GM18861 (cell line): ENCODE measurements around the gene RCSD1.
"Not testable (repeated sequence)": the region's sequence is repeated elsewhere in the genome, so short reads cannot be mapped to it uniquely, and the experiment has no call there.

Source experiments
- ATAC-seq: cut with Tn5 transposase; IDR thresholded peaks from one replicate; pipeline ENCODE4 v1.9.1; 2021; ENCODE audit not compliant: unreplicated experiment

Gene RCSD1

DNA sequence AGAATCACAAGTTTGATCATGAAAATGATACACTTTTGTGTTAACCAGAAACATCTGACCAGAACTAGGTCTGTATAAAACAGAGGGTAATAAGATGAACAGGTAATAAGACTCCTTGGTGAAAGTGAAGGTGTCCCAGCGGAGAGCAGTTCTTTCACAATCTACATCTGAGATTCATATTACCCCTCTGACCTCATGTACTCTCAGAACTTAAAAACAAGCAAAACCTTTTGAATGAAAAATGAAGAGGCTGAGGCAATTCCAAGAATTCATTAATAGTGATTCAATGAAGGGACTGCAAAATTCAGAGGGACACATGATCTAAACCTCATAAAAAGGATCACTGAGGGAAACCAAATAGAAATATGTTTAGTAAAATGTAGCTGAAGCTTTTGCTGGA lies 80.8 kb downstream of the RCSD1 start:
- ATAC-seq, result no peak

GRCh38 chr1:167711797-167712196 lies 81.8 kb downstream of the RCSD1 start:
- no peak for ATAC-seq

DNA sequence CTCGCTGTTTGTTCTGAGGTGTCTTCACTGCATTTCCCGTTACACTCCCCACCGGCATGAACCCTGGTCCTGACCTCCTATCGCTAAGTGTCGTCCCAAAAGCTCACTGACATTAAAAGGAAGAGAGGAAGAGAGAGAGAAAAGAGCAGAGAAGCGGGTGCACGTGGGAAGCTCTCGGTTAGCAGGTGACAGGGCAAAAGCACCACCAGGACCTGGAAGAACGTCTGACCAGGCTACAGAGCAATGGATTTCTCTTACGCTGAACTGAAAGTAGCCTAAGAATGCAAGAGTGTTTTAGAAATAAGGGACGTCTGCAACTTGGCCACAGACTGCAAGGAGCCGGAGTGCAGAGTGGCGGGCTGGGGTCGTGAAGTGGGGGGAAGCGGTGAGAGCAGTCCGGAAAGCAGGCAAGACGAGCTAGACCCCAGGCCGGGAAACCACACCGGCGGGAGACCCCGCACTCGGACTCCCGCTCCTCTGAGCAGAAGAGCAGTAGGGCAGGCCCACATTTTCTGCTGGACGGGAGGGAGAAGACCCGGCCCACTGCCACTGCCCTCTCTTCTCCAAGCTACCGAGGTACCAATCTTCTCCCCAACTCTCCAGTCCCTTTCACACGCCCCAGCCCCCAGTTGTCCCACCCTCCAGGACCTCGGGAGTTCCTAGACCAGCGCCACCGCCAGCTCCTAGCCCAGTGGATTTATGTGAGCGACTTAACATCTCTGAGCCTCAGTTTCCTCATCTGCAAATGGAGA lies 83.5 kb downstream of the RCSD1 start:
- no peak for ATAC-seq

DNA sequence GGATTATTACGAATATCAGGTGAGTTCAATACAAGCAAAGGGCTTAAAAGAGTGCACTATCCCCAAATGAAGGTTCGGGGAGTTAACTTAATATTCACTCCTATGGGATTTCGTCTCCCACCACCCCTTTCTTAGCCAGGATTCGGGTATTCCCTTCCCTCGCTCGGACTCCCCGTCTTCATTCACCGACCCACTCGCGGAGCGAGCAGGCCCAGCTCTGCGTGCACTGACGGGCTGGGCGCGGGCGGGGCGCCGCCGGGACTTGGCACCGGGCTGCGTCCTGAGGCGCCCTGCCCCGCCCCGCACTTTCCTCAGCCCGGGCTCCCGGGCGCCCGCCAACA lies 84.0 kb downstream of the RCSD1 start:
- no peak for ATAC-seq

GRCh38 chr1:167714439-167715156 lies 84.6 kb downstream of the RCSD1 start:
- ATAC-seq, result peak; percentile 36

- ATAC-seq, result peak; percentile 48
Measured at GRCh38 chr1:167715157-167715999, 85.3 kb downstream of the RCSD1 start.

DNA sequence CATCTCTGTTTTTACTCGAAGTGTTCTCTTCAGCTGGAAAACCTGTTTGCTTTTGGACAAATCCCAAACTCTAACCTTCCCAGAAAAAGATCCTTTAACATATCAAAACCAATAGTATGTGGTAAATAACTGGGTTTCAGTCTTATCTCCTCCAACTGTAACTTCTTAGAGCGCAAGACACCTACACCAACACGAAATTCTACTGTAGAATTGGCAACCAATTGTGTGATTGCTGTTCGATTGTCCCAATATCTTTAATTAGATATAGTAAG lies 85.9 kb downstream of the RCSD1 start:
- ATAC-seq, result no peak

DNA sequence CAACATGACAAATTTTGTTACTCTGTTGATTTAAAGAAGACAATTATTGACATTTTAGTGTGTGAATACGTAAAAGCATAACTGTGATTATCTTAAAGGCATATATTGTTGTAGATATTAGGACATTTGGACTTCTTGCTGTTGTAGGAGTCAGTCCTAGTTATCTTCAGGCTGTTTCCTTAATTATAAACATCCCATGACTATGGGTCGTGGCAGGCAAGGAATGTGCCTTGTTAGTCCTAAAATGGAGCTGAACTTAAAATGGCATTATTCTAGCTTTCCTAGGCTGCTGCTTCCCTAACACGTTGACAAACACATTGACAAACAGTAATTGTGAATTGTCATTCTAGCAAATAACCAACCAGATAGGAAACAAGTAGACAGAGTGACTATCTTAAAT lies 87.3 kb downstream of the RCSD1 start:
- no peak for ATAC-seq

- no peak for ATAC-seq
Measured at GRCh38 chr1:167718914-167719691, 89.1 kb downstream of the RCSD1 start.

DNA sequence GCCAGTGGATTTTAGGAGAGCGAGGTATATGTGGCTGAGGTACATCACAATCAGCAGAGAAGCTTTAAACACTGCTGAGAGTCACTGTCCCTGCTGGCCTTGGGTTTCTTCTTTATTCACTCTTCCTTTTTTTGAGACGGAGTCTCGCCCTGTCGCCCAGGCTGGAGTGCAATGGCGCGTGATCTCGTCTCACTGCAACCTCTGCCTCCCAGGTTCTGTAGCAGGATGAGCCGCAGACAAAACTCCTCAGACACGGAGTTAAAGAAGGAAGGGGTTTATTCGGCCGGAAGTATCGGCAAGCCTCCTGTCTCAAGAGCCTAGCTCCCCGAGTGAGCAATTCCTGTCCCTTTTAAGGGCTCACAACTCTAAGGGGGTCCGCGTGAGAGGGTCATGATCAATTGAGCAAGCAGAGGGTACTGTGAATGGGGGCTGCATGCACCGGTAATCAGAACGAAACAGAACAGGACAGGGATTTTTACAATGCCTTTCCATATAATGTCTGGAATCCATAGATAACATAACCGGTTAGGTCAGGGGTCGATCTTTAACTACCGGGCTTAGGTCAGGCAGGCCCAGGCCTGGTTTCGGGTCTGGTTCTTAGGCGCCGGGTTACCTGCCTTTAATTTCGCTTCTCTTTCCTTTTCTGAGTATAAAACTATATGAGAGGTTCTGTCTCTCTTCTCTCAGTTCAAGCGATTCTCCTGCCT lies 89.8 kb downstream of the RCSD1 start:
- not testable (repeated sequence) for ATAC-seq

DNA sequence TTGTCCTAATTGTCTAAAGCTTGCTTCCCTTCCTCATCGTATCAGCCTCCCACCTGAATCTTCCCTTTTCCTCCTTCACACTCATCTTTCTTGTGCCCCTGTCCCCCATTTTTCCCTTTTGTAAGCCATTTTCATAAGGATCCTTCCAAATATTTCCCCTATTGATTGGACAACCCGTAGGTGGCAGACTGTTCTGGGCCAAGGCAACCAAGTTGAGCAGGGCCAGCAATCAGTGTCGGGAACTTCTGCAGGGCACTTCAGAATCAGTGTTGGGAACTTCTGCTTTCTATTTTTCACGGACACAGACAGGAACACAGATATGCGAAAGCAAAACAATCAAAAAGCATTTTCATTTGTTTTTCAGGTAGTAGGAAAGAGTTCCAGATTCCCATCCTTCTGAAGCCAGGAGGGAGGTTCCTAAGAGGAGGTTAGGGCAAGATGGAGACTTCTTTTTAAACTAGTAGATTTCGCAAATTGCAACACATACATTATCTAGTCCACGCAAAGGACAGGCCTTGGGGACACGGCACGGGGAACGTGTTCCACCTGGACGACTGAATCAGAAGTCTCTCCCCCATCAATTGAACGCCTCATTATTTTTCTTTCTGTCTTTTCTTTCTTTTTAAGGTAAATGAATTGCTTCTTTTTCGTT lies 91.1 kb downstream of the RCSD1 start:
- no peak for ATAC-seq

DNA sequence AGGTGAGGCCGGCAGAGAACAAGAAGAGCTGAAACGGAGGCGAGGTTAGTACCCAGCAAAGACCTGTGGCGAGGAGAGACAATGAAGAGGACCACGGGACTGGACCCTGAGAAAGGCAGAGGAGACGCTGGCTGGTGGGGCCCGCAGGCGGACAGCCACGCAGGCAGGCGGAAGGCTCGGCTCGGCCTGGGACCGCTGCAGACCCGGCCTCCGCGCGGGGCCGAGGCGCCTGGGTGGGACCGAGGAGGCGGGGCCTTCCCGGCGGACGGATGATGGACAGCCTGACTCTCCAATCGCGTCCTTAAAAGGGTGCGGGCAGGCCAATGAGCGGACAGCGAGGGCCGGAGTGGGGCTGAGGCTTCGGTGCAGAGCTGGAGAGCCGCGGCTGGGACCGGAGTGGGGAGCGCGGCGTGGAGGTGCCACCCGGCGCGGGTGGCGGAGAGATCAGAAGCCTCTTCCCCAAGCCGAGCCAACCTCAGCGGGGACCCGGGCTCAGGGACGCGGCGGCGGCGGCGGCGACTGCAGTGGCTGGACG lies 91.7 kb downstream of the RCSD1 start, which contains the start of gene MPZL1:
MPZL1 (plus strand) TSS at position 366 of the 535 bp plus-strand sequence. CDS start 170 bp downstream, outside the sequence.
- peak; percentile 77 for ATAC-seq

GRCh38 chr1:167722152-167722869 lies 92.3 kb downstream of the RCSD1 start:
- no peak for ATAC-seq

- no peak for ATAC-seq
Measured at GRCh38 chr1:167722870-167723251, 92.8 kb downstream of the RCSD1 start.

DNA sequence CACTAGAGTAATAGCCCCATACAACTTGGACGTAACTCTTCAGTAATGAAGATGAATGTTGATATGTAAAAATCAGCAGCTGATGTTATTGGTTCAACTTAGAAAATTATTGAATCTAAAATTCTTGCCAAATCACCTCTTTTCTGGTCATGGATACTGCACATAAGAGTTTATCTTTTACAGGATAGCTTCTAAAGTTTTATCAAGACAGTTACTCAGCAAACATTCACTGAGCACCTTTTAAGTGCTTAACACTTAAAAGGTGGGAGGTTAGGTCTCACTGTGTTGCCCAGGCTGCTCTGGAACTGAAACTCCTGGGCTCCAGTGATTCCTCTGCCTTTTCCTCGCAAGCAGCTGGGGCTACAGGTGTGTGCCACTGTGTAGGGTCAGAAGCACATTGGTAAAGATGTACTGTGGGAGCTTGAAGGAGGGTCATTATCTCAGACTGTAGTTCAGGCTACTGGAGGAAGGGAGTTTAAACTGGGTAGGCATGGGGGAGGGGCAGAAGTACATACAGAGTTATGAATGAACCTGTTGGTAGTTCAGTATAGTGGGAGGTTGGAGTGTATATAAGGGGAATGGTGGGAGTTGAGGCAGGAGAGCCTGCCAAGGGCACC lies 93.8 kb downstream of the RCSD1 start:
- ATAC-seq, result no peak

- no peak for ATAC-seq
Measured at GRCh38 chr1:167726008-167726407, 96.0 kb downstream of the RCSD1 start.

DNA sequence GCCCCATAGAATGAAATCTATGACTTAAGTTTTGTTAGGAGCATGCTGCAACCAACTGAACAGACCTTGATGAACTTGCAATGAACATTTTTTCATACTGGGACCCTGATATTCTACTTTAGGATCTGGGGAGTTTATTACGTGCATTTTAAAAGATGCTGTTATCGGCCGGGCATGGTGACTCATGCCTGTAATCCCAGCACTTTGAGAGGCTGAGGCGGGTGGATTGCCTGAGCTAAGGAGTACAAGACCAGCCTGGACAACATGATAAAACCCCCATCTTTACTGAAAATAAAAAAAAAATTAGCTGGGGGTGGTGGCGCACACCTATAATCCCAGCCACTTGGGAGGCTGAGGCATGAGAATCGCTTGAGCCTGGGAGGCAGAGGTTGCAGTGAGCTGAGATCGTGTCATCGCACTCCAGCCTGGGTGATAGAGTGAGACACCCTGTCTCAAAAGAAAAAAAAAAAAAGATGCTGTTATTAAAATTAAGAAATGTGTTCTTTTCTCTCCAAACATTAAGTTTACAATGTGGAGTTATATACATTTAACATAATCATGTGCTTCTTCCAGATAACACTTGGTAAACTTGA lies 98.9 kb downstream of the RCSD1 start:
- ATAC-seq, result no peak

GRCh38 chr1:167734227-167734626 lies 104.2 kb downstream of the RCSD1 start:
- no peak for ATAC-seq
